ENCODE data around the gene MAU2. TPM values are rescaled to one million over a fixed set of nuclear protein-coding genes. Genes with fewer than 3 reads are reported as not detected.

MAU2 gene
- total and polyA plus RNA-seq, 2 of the 8 experiments (the other 6 are each of a cell fraction or from before 2014, with no cell fraction given), result 32.0 to 40.8 TPM

DNA sequence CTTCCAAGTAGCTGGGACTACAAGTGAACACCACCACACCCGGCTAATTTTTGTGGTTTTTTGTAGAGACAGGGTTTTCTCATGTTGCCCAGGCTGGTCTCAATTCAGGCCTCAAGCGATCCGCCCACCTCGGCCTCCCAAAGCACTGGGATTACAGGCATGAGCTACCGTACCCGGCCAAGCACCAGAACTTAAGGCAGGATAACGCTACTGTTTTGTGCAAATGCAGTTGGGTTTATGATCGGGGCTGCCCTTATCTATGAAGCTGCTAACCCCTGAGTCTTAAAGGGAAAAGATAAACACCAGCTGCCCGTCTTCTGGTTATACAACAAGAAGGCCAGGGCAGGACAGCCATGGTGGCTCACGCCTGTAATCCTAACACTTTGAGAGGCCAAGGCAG, 34.9 kb upstream of the MAU2 start:
- Histone ChIP-seq H3K14ac (ENCODE audit: insufficient read length) (no peak overlapping the region), H2BK12ac (ENCODE audit: low read depth, low read length) (no peak overlapping the region), H4K91ac (replicated peaks; ENCODE audit: insufficient read length, low read length) (no peak overlapping the region), H2BK15ac (ENCODE audit: low read length) (no peak overlapping the region), H2AFZ (ENCODE audit: low read length) (no peak overlapping the region), H4K20me1 (replicated peaks in 1 of 2; ENCODE audit: control insufficient read depth in 1 of 2, insufficient read depth in 2 of 2, low read length in 2 of 2) (peaks cover 2 to 7% of the 10 kb centered on the region in 2 experiments), H3K4me1 (replicated peaks in 1 of 4; ENCODE audit: control insufficient read depth in 3 of 4, insufficient read depth in 4 of 4, low read length in 3 of 4) (no peaks in the 10 kb centered on the region), H4K5ac (ENCODE audit: insufficient read length, low read depth, low read length) (no peak overlapping the region), H2BK20ac (ENCODE audit: low read length) (no peak overlapping the region), H3K27me3 (replicated peaks in 1 of 4; ENCODE audit: control insufficient read depth in 3 of 4, extremely low read depth in 1 of 4, insufficient read depth in 3 of 4, low read length in 3 of 4) (no peaks in the 10 kb centered on the region), H3K79me1 (ENCODE audit: low read depth, low read length) (no peaks in the 10 kb centered on the region), H3K4me2 (ENCODE audit: insufficient read depth in 1 of 2, low read depth in 2 of 2, low read length in 2 of 2) (no peak overlapping the region), H3K23ac (ENCODE audit: insufficient read length) (no peak overlapping the region), H3K79me2 (ENCODE audit: control insufficient read depth in 1 of 2, insufficient read depth in 2 of 2, low read length in 2 of 2) (no peaks in the 10 kb centered on the region), H3K9ac (replicated peaks in 1 of 4; ENCODE audit: extremely low read depth in 1 of 4, low read depth in 3 of 4, low read length in 3 of 4) (no peak overlapping the region), H3K27ac (ENCODE audit: low read depth, low read length) (no peak overlapping the region), H2AK5ac (ENCODE audit: low read depth, low read length) (no peak overlapping the region), H2BK120ac (replicated peaks; ENCODE audit: low read depth, low read length) (no peak overlapping the region), H3K36me3 (ENCODE audit: control insufficient read depth in 2 of 4, insufficient read depth in 4 of 4, low read length in 3 of 4) (peaks cover 7 to 36% (median 13%) of the 10 kb centered on the region in 4 experiments; a peak in 7 of 8 replicates), H3K23me2 (ENCODE audit: low read depth, low read length) (no peaks in the 10 kb centered on the region), H3K56ac (replicated peaks; ENCODE audit: insufficient read length, low read depth, low read length) (no peak overlapping the region), H4K8ac (ENCODE audit: extremely low read depth, insufficient read depth, low read length) (no peak overlapping the region), H3K4me3 (ENCODE audit: extremely low read depth in 1 of 4, insufficient read depth in 2 of 4, low read depth in 3 of 4, low read length in 4 of 4) (no peak overlapping the region), H3K4ac (replicated peaks; ENCODE audit: insufficient read length, low read depth, low read length) (no peak overlapping the region), H2BK5ac (ENCODE audit: low read depth, low read length) (no peak overlapping the region), H3K18ac (ENCODE audit: extremely low read depth, low read length) (no peak overlapping the region), H3K9me3 (ENCODE audit: insufficient read depth in 2 of 2, low read depth in 1 of 2, low read length in 1 of 2) (no peaks in the 10 kb centered on the region)
- POLR2A ChIA-PET (ENCODE audit: partially characterized antibody), result no interaction called here
- FAIRE-seq (no peak), DNase-seq (ENCODE audit: low read depth in 1 of 2, low spot score in 2 of 2) (no peak)
- 94% methylated on average over 10 of the region's 10 CpGs; no CpG with 5 or more reads in 1 of the 2 experiments for WGBS, 2 experiments (ENCODE audit: extremely low coverage in 1 of 2, insufficient coverage in 1 of 2, insufficient read length in 1 of 2, insufficient replicate concordance in 2 of 2, low coverage in 1 of 2, low lambda C conversion rate in 2 of 2, missing lambda C conversion rate in 1 of 2)
- CTCF ChIA-PET (ENCODE audit: partially characterized antibody), result interaction anchor here (1.0 to 1.4 kb wide), 2 partner anchors 10 to 100 kb away, joined by 3 read pairs; no protein-coding TSS in a partner anchor
- no peak for TF ChIP-seq BRCA1 (IDR thresholded peaks at IDR 0.05; ENCODE audit: low read depth, low read length)
- TF ChIP-seq, protein P1, sequence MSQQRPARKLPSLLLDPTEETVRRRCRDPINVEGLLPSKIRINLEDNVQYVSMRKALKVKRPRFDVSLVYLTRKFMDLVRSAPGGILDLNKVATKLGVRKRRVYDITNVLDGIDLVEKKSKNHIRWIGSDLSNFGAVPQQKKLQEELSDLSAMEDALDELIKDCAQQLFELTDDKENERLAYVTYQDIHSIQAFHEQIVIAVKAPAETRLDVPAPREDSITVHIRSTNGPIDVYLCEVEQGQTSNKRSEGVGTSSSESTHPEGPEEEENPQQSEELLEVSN (IDR thresholded peaks at IDR 0.05), result no peak
- TF ChIP-seq, protein P2, sequence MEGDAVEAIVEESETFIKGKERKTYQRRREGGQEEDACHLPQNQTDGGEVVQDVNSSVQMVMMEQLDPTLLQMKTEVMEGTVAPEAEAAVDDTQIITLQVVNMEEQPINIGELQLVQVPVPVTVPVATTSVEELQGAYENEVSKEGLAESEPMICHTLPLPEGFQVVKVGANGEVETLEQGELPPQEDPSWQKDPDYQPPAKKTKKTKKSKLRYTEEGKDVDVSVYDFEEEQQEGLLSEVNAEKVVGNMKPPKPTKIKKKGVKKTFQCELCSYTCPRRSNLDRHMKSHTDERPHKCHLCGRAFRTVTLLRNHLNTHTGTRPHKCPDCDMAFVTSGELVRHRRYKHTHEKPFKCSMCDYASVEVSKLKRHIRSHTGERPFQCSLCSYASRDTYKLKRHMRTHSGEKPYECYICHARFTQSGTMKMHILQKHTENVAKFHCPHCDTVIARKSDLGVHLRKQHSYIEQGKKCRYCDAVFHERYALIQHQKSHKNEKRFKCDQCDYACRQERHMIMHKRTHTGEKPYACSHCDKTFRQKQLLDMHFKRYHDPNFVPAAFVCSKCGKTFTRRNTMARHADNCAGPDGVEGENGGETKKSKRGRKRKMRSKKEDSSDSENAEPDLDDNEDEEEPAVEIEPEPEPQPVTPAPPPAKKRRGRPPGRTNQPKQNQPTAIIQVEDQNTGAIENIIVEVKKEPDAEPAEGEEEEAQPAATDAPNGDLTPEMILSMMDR (IDR thresholded peaks at IDR 0.05; ENCODE audit: control extremely low read depth in 1 of 3, insufficient read depth in 1 of 3, low read depth in 1 of 3, low read length in 3 of 3), result no peak
- no peak for TF ChIP-seq KDM1A (IDR thresholded peaks at IDR 0.05; ENCODE audit: borderline replicate concordance, low read length)
- TF ChIP-seq TAF7 (optimal IDR thresholded peaks at IDR 0.05; ENCODE audit: borderline replicate concordance, low read depth, low read length), result no peak
- no peak for TF ChIP-seq TCF12 (IDR thresholded peaks at IDR 0.05; ENCODE audit: low read depth, low read length)
- no peak for TF ChIP-seq KDM5A (IDR thresholded peaks at IDR 0.05; ENCODE audit: low read length)
- TF ChIP-seq EP300 (IDR thresholded peaks at IDR 0.05; ENCODE audit: borderline replicate concordance in 1 of 2, low read depth in 2 of 2, low read length in 2 of 2), result no peak
- TF ChIP-seq NRF1 (IDR thresholded peaks at IDR 0.05; ENCODE audit: low read depth, low read length), result no peak
- TF ChIP-seq POLR2AphosphoS5 (IDR thresholded peaks at IDR 0.05; ENCODE audit: low read depth, low read length), result no peak
- TF ChIP-seq GTF2F1 (IDR thresholded peaks at IDR 0.05; ENCODE audit: borderline replicate concordance, low read depth, low read length), result no peak
